Measurements from ENCODE around the gene SLC22A25. TPM values are rescaled to one million over a fixed set of nuclear protein-coding genes. Genes with fewer than 3 reads are reported as not detected.
A peak's percentile ranks its signal among the peaks of the same experiment; 100 is the strongest.

Gene SLC22A25
- total and polyA plus RNA-seq, 2 of the 13 experiments (the other 11 are each of a cell fraction or from before 2014, with no cell fraction given), result 0.18 to 0.42 TPM

DNA sequence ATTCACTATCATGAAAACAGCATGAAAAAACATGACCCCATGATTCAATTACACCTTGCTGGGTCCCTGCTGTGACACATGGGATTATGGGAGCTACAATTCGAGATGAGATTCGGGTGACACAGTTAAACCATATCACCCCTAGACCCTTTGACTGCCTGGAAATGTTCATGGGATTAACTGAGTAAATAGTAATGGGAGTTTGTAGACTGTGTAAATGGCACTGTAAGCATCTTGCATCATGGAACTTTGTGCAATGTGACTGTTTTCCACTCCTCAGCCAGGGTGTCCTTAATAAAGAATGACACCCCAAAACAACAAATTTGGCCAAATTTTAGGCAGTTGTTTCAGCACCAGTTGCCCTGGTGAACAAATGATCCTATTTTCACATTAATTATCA is 7.9 kb upstream of the SLC22A25 start (continued):
- TF ChIP-seq CHCHD3 (CRISPR knock-in tag; IDR thresholded peaks at IDR 0.05) (no peak), FOSL2 (CRISPR knock-in tag; IDR thresholded peaks at IDR 0.05) (peak; percentile 68), ZC3H4 (CRISPR knock-in tag; IDR thresholded peaks at IDR 0.05; ENCODE audit: borderline replicate concordance) (no peak), BCL6 (CRISPR knock-in tag; IDR thresholded peaks at IDR 0.05) (peak; percentile 91), HOXA7 (CRISPR knock-in tag; IDR thresholded peaks at IDR 0.05) (no peak), FOXP1 (IDR thresholded peaks at IDR 0.05) (no peak), FOXP1 (CRISPR knock-in tag; IDR thresholded peaks at IDR 0.05) (peak; percentile 73), ZNF296 (CRISPR knock-in tag; conservative IDR thresholded peaks at IDR 0.05) (no peak), NCOA5 (CRISPR knock-in tag; IDR thresholded peaks at IDR 0.05) (no peak), ZNF567 (CRISPR knock-in tag; IDR thresholded peaks at IDR 0.05; ENCODE audit: borderline replicate concordance) (no peak), ZNF292 (CRISPR knock-in tag; IDR thresholded peaks at IDR 0.05; ENCODE audit: borderline replicate concordance, low read depth) (no peak), PHF5A (CRISPR knock-in tag; IDR thresholded peaks at IDR 0.05; ENCODE audit: low read depth, unreplicated experiment) (peak; percentile 26), FOXK1 (CRISPR knock-in tag; IDR thresholded peaks at IDR 0.05; ENCODE audit: borderline replicate concordance, low read depth) (peak; percentile 68; the same call in 1 of the 2 replicates), HMG20A (CRISPR knock-in tag; IDR thresholded peaks at IDR 0.05; ENCODE audit: borderline replicate concordance) (peak; percentile 84), TCF7 (IDR thresholded peaks at IDR 0.05; ENCODE audit: low read depth) (0 out of 2 replicates have a peak, but pooled peaks have one; percentile 46)
- TF ChIP-seq, protein P1, sequence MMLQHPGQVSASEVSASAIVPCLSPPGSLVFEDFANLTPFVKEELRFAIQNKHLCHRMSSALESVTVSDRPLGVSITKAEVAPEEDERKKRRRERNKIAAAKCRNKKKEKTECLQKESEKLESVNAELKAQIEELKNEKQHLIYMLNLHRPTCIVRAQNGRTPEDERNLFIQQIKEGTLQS (CRISPR knock-in tag; IDR thresholded peaks at IDR 0.05), result 0 out of 2 replicates have a peak, but pooled peaks have one; percentile 31
- TF ChIP-seq, protein P2, sequence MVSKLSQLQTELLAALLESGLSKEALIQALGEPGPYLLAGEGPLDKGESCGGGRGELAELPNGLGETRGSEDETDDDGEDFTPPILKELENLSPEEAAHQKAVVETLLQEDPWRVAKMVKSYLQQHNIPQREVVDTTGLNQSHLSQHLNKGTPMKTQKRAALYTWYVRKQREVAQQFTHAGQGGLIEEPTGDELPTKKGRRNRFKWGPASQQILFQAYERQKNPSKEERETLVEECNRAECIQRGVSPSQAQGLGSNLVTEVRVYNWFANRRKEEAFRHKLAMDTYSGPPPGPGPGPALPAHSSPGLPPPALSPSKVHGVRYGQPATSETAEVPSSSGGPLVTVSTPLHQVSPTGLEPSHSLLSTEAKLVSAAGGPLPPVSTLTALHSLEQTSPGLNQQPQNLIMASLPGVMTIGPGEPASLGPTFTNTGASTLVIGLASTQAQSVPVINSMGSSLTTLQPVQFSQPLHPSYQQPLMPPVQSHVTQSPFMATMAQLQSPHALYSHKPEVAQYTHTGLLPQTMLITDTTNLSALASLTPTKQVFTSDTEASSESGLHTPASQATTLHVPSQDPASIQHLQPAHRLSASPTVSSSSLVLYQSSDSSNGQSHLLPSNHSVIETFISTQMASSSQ (IDR thresholded peaks at IDR 0.05; ENCODE audit: low read depth), result no peak
- TF ChIP-seq, protein P2 (CRISPR knock-in tag; IDR thresholded peaks at IDR 0.05; ENCODE audit: borderline replicate concordance), result peak; percentile 50; the same call in 1 of the 2 replicates
- TF ChIP-seq, protein P3, sequence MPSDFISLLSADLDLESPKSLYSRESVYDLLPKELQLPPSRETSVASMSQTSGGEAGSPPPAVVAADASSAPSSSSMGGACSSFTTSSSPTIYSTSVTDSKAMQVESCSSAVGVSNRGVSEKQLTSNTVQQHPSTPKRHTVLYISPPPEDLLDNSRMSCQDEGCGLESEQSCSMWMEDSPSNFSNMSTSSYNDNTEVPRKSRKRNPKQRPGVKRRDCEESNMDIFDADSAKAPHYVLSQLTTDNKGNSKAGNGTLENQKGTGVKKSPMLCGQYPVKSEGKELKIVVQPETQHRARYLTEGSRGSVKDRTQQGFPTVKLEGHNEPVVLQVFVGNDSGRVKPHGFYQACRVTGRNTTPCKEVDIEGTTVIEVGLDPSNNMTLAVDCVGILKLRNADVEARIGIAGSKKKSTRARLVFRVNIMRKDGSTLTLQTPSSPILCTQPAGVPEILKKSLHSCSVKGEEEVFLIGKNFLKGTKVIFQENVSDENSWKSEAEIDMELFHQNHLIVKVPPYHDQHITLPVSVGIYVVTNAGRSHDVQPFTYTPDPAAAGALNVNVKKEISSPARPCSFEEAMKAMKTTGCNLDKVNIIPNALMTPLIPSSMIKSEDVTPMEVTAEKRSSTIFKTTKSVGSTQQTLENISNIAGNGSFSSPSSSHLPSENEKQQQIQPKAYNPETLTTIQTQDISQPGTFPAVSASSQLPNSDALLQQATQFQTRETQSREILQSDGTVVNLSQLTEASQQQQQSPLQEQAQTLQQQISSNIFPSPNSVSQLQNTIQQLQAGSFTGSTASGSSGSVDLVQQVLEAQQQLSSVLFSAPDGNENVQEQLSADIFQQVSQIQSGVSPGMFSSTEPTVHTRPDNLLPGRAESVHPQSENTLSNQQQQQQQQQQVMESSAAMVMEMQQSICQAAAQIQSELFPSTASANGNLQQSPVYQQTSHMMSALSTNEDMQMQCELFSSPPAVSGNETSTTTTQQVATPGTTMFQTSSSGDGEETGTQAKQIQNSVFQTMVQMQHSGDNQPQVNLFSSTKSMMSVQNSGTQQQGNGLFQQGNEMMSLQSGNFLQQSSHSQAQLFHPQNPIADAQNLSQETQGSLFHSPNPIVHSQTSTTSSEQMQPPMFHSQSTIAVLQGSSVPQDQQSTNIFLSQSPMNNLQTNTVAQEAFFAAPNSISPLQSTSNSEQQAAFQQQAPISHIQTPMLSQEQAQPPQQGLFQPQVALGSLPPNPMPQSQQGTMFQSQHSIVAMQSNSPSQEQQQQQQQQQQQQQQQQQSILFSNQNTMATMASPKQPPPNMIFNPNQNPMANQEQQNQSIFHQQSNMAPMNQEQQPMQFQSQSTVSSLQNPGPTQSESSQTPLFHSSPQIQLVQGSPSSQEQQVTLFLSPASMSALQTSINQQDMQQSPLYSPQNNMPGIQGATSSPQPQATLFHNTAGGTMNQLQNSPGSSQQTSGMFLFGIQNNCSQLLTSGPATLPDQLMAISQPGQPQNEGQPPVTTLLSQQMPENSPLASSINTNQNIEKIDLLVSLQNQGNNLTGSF (CRISPR knock-in tag; IDR thresholded peaks at IDR 0.05), result no peak
- TF ChIP-seq, protein P4, sequence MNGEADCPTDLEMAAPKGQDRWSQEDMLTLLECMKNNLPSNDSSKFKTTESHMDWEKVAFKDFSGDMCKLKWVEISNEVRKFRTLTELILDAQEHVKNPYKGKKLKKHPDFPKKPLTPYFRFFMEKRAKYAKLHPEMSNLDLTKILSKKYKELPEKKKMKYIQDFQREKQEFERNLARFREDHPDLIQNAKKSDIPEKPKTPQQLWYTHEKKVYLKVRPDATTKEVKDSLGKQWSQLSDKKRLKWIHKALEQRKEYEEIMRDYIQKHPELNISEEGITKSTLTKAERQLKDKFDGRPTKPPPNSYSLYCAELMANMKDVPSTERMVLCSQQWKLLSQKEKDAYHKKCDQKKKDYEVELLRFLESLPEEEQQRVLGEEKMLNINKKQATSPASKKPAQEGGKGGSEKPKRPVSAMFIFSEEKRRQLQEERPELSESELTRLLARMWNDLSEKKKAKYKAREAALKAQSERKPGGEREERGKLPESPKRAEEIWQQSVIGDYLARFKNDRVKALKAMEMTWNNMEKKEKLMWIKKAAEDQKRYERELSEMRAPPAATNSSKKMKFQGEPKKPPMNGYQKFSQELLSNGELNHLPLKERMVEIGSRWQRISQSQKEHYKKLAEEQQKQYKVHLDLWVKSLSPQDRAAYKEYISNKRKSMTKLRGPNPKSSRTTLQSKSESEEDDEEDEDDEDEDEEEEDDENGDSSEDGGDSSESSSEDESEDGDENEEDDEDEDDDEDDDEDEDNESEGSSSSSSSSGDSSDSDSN (CRISPR knock-in tag; IDR thresholded peaks at IDR 0.05), result no peak

All from HepG2 (cell line).